ENCODE measurements around the gene RGMA.

DNA sequence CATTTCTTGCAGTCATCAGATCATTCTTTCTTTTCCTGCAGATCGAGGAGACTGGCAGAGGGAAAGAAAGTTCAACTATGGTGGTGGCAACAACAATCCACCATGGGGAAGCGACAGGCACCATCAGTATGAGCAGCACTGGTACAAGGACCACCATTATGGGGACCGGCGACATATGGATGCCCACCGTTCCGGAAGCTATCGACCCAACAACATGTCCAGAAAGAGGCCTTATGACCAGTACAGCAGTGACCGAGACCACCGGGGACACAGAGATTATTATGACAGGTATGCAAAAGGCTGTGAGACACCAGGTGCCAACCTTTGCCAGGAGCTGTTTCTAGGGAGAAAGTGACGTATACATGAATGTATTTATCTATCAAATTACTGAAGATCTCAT is 69.0 kb downstream of the RGMA start:
- TF ChIP-seq CTCF (IDR thresholded peaks at IDR 0.05) (no peak), ZFX (IDR thresholded peaks at IDR 0.05; ENCODE audit: borderline replicate concordance) (no peak)
